OCI-LY1 (cell line): ENCODE data around the gene MYH14.

ENCODE experiments used
- H2AFZ ChIP-seq: fragments of 200-600 bp; sonication (generic), shearing (Covaris generic); 2 replicates; pipeline ENCODE4 v1.6.0; 2014; ENCODE audit warnings: antibody characterized with exemption, mild to moderate bottlenecking, low read length
- H3F3A ChIP-seq: fragments of 200-600 bp; sonication (generic), shearing (Covaris generic); 2 replicates; pipeline ENCODE4 v1.6.0; 2014; ENCODE audit warnings: mild to moderate bottlenecking, antibody characterized with exemption, low read length, moderate library complexity; ENCODE audit not compliant: insufficient read depth
- H3K27ac ChIP-seq: fragments of 200-600 bp; sonication (generic); 2 replicates; pipeline ENCODE4 v1.5.1; 2014; ENCODE audit warnings: low read length, mixed run types, mild to moderate bottlenecking, low read depth; ENCODE audit not compliant: poor library complexity, severe bottlenecking
- H3K27me3 ChIP-seq: fragments of 200-600 bp; sonication (generic); 2 replicates; pipeline ENCODE4 v1.6.0; 2014; ENCODE audit warnings: antibody characterized with exemption, mild to moderate bottlenecking, low read length, moderate library complexity; ENCODE audit not compliant: insufficient read depth
- H3K36me3 ChIP-seq: fragments of 200-600 bp; sonication (generic); 2 replicates; pipeline ENCODE4 v1.6.1; 2014; ENCODE audit warnings: mild to moderate bottlenecking, antibody characterized with exemption, low read length, moderate library complexity, mixed read lengths; ENCODE audit not compliant: insufficient read depth
- H3K4me1 ChIP-seq: fragments of 200-600 bp; sonication (generic); 2 replicates; pipeline ENCODE4 v1.5.1; 2014; ENCODE audit warnings: mild to moderate bottlenecking, low read length, moderate library complexity; ENCODE audit not compliant: insufficient read depth, severe bottlenecking
- H3K4me2 ChIP-seq: fragments of 200-600 bp; sonication (generic), shearing (Covaris generic); 2 replicates; pipeline ENCODE4 v1.6.1; 2014; ENCODE audit warnings: low read length
- H3K4me3 ChIP-seq: fragments of 200-600 bp; sonication (generic); 2 replicates; pipeline ENCODE4 v1.5.1; 2014; ENCODE audit warnings: low read length, low read depth, mild to moderate bottlenecking, mixed read lengths; ENCODE audit not compliant: poor library complexity, severe bottlenecking
- H3K79me2 ChIP-seq: fragments of 200-600 bp; shearing (Covaris generic); 2 replicates; pipeline ENCODE4 v1.6.1; 2016; ENCODE audit warnings: mixed run types, low read length, mixed read lengths; ENCODE audit not compliant: insufficient read depth
- H3K9ac ChIP-seq: fragments of 200-600 bp; sonication (generic), shearing (Covaris generic); 2 replicates; pipeline ENCODE4 v1.6.1; 2014; ENCODE audit warnings: mild to moderate bottlenecking, low read length, mixed read lengths
- H3K9me2 ChIP-seq: fragments of 200-600 bp; sonication (generic), shearing (Covaris generic); 2 replicates; pipeline ENCODE4 v1.6.1; 2014; ENCODE audit warnings: low read depth, mild to moderate bottlenecking, low read length, mixed read lengths
- H3K9me3 ChIP-seq: fragments of 200-600 bp; shearing (Covaris generic); 2 replicates; pipeline ENCODE4 v1.6.1; 2014; ENCODE audit warnings: low read length, mixed read lengths
- H4K20me1 ChIP-seq: fragments of 200-600 bp; sonication (generic), shearing (Covaris generic); 2 replicates; pipeline ENCODE4 v1.6.0; 2016; ENCODE audit warnings: mild to moderate bottlenecking, low read length; ENCODE audit not compliant: insufficient read depth
- EZH2 ChIP-seq: fragments of 200-600 bp; sonication (generic), shearing (Covaris generic); IDR thresholded peaks from 2 replicates; pipeline ENCODE4 v1.8.0; 2017; ENCODE audit warnings: borderline replicate concordance, mixed run types, mild to moderate bottlenecking, antibody characterized with exemption, low read length, moderate library complexity, mixed read lengths
- TF ChIP-seq, protein P1 (sequence below): fragments of 200-600 bp; sonication (generic), shearing (Covaris generic); IDR thresholded peaks from 2 replicates; pipeline ENCODE4 v1.5.1; 2017; ENCODE audit warnings: mild to moderate bottlenecking, antibody characterized with exemption, low read length, moderate library complexity, mixed read lengths

Gene MYH14

DNA sequence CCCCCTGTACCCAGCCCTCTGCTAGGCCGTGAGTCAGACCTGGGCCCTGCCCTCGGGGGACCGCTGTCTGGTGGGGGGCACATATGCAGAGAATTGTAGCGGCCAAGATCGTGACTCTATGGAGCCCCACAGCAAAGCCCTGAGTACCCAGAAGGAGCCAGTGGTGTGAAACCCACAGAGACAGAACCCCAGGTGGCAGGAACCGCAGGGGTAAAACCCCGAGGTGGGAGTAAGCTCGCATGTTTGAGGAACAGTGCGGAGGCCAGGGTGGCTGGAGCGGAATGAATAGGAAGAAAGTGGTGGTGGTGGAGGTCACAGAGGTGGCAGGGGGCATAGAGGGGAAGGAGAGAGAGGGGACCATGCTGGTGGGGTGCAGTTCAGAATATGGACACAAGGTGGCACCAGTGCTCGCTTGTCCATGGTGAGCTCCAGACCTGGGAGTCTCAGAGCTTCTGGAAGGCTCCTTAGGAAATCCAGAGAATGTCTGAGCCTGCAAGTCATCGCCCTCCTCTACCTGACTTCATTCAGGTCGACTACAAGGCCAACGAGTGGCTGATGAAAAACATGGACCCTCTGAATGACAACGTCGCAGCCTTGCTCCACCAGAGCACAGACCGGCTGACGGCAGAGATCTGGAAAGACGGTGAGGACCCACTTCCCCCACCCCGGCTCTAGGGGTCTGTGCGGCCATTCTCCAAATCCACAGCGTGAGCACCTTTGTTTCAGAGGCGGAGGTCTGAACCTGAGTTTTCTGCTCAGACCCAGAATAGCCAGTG lies 48.9 kb downstream of the MYH14 start:
- Histone ChIP-seq H3K79me2 (no peaks in the 10 kb centered on the region), H3K4me1 (no peaks in the 10 kb centered on the region), H3K27me3 (peaks cover 18% of the 10 kb centered on the region), H4K20me1 (no peaks in the 10 kb centered on the region), H3K27ac (no peak overlapping the region), H3K9me2 (no peaks in the 10 kb centered on the region), H3K4me2 (no peak overlapping the region), H3K9me3 (peaks cover 3% of the 10 kb centered on the region), H3K9ac (no peak overlapping the region), H3K4me3 (no peak overlapping the region), H3F3A (no peaks in the 10 kb centered on the region), H3K36me3 (no peaks in the 10 kb centered on the region; the same call in 1 of the 2 replicates), H2AFZ (no peak overlapping the region)
- TF ChIP-seq, protein P1, sequence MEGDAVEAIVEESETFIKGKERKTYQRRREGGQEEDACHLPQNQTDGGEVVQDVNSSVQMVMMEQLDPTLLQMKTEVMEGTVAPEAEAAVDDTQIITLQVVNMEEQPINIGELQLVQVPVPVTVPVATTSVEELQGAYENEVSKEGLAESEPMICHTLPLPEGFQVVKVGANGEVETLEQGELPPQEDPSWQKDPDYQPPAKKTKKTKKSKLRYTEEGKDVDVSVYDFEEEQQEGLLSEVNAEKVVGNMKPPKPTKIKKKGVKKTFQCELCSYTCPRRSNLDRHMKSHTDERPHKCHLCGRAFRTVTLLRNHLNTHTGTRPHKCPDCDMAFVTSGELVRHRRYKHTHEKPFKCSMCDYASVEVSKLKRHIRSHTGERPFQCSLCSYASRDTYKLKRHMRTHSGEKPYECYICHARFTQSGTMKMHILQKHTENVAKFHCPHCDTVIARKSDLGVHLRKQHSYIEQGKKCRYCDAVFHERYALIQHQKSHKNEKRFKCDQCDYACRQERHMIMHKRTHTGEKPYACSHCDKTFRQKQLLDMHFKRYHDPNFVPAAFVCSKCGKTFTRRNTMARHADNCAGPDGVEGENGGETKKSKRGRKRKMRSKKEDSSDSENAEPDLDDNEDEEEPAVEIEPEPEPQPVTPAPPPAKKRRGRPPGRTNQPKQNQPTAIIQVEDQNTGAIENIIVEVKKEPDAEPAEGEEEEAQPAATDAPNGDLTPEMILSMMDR, result peak; percentile 76
- TF ChIP-seq EZH2, result no peak

- no peaks in the 10 kb centered on the region; the same call in 1 of the 2 replicates for H3K36me3 ChIP-seq
- H3K4me3 ChIP-seq, result no peak overlapping the region
- H3K79me2 ChIP-seq, result no peaks in the 10 kb centered on the region
- no peak overlapping the region for H3K27ac ChIP-seq
- TF ChIP-seq, protein P1, result no peak
- no peak for TF ChIP-seq EZH2
- no peak overlapping the region for H3K4me2 ChIP-seq
- no peaks in the 10 kb centered on the region for H3K9me2 ChIP-seq
- H3K4me1 ChIP-seq, result no peaks in the 10 kb centered on the region
- peaks cover 3% of the 10 kb centered on the region for H3K9me3 ChIP-seq
- no peak overlapping the region for H3K9ac ChIP-seq
- no peak overlapping the region for H2AFZ ChIP-seq
- H3K27me3 ChIP-seq, result peaks cover 19% of the 10 kb centered on the region
- no peaks in the 10 kb centered on the region for H4K20me1 ChIP-seq
- no peaks in the 10 kb centered on the region for H3F3A ChIP-seq
Measured at GRCh38 chr19:50252887-50253268, 49.5 kb downstream of the MYH14 start.

- Histone ChIP-seq H3K27ac (no peak overlapping the region), H3K36me3 (no peaks in the 10 kb centered on the region; the same call in 1 of the 2 replicates), H4K20me1 (no peaks in the 10 kb centered on the region), H3K27me3 (peaks cover 15% of the 10 kb centered on the region), H3F3A (no peaks in the 10 kb centered on the region), H3K79me2 (no peaks in the 10 kb centered on the region), H2AFZ (no peak overlapping the region), H3K9ac (no peak overlapping the region), H3K9me3 (peaks cover 3% of the 10 kb centered on the region), H3K9me2 (no peaks in the 10 kb centered on the region), H3K4me2 (no peak overlapping the region), H3K4me1 (no peaks in the 10 kb centered on the region), H3K4me3 (no peak overlapping the region)
- TF ChIP-seq, protein P1, result peak; percentile 49; the same call in 1 of the 2 replicates
- TF ChIP-seq EZH2, result no peak
Measured at GRCh38 chr19:50255115-50255514, 51.7 kb downstream of the MYH14 start.
